GM21825 (cell line): ENCODE measurements around the gene TP53TG3E.
"Not testable (repeated sequence)": the region's sequence is repeated elsewhere in the genome, so short reads cannot be mapped to it uniquely, and the experiment has no call there.

ENCODE experiments used
- ATAC-seq: cut with Tn5 transposase; IDR thresholded peaks from one replicate; pipeline ENCODE4 v1.9.1; 2021; ENCODE audit warnings: mild to moderate bottlenecking, moderate library complexity; ENCODE audit not compliant: unreplicated experiment

TP53TG3E gene

DNA sequence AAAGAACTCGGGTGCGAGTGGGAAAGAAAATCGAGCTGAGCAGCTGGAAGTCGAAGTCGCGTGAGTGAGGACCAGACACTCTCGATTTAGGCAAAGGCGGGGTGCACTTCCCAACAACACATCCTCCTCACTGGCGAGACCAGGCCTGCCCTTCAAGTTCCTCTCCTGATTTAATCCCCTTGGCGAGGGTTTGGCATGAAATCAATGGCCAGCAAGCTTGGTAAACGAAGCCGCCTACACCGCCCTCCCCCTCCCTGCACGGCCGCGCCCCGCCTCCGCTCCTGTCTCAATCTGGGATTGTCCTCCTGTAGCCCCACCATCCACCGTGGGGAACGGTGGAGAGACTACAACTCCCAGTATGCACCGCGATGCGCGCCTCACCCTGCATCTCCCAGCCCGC is at the start of gene TP53TG3E:
TSS of gene TP53TG3E (plus strand) at position 301 of the 400 bp plus-strand sequence. CDS start at position 369, 68 bp downstream.
- not testable (repeated sequence) for ATAC-seq

- ATAC-seq = not testable (repeated sequence)
These were observed 32.3 kb downstream of the TP53TG3E start for GRCh38 chr16:33336226-33337012.

DNA sequence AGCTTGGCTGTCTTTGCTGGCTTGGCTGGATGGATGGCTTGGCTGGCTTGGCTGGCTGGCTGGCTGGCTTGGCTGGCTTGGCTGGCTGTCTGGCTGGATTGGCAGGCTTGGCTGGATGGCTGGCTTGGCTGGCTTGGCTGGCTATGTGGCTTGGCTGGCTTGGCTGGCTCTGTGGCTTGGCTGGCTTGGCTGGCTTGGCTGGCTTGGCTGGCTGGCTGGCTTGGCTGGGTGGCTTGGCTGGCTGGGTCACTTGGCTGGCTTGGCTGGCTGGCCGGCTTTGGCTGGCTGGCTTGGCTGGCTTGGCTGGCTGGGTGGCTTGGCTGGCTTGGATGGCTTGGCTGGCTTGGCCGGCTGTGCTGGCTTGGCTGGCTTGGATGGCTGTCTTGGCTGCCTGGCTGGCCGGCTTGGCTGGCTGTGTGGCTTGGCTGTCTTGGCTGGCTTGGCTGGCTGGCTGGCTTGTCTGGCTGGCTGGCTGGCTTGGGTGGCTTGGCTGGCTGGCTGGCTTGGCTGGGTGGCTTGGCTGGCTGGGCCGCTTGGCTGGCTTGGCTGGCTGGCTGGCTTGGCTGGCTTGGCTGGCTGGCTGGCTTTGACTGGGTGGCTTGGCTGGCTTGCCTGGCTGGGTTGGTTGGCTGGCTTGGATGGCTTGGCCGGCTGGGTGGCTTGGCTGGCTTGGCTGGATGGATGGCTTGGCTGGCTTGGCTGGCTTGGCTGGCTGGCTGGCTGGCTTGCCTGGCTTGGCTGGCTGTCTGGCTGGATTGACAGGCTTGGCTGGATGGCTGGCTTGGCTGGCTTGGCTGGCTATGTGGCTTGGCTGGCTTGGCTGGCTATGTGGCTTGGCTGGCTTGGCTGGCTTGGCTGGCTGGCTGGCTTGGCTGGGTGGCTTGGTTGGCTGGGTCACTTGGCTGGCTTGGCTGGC is 33.8 kb downstream of the TP53TG3E start:
- not testable (repeated sequence) for ATAC-seq

- ATAC-seq = not testable (repeated sequence)
These were observed 34.4 kb downstream of the TP53TG3E start for GRCh38 chr16:33338543-33338951.

GRCh38 chr16:33339093-33340061 is 35.3 kb downstream of the TP53TG3E start:
- ATAC-seq = not testable (repeated sequence)
